Spleen (tissue), 7 donors: ENCODE results near the gene RAPH1.

Experiments
- POLR2A ChIP-seq, 3 donors: fragments of 450-650 bp; IDR thresholded peaks; one replicate each; pipeline ENCODE4 v1.5.1; 2017; ENCODE audit warnings: antibody characterized with exemption in 3 of 3, mild to moderate bottlenecking in 1 of 3
- POLR2AphosphoS5 ChIP-seq, 3 donors: sonication (generic); formaldehyde crosslinking; IDR thresholded peaks; one replicate each; pipeline ENCODE4 v1.5.1; 2017; ENCODE audit warnings: antibody characterized with exemption in 3 of 3
- TF ChIP-seq, protein P1 (sequence below), 11 experiments: fragments of 200-600 bp in 7 of 11; fragments of 450-650 bp in 4 of 11; sonication (generic) in 4 of 11; IDR thresholded peaks in 8 of 11; conservative IDR thresholded peaks in 3 of 11; 1 replicate in 7 of 11; 2 replicates in 4 of 11; pipeline versions ENCODE4 v1.4.0 to v1.8.0; 2016 to 2021; ENCODE audit warnings: antibody characterized with exemption in 11 of 11, inconsistent platforms in 4 of 11, mild to moderate bottlenecking in 1 of 11
- donor health status: DM: no; HTN: no; CAD: no; lungs with moderate emphysema.
- donor health status: DM: no; HTN: no; CAD: no.
- donor health status: DM: no; HTN: no; CAD: no.

DNA sequence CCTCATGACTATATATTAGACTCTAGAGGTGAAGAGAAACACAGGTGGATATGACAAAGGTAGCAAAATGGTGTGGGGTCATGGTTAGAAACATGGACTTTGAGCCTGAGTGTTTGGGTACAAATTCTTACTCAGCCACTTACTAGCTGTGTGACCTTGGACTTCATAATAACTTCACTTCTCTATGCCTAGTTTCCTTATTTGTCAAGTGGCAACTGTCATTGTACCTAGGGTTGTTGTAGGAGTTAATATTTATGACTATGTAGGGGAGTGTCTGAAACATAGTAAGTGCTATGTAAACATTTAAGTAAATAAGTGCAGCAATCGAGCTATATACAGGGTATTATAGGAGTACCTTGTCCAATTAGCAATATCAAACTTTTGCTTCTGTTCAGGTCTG, 49.7 kb upstream of the RAPH1 start:
- TF ChIP-seq POLR2A (IDR thresholded peaks at IDR 0.05) (no peak), POLR2AphosphoS5 (IDR thresholded peaks at IDR 0.05) (no peak)
- TF ChIP-seq, protein P1, sequence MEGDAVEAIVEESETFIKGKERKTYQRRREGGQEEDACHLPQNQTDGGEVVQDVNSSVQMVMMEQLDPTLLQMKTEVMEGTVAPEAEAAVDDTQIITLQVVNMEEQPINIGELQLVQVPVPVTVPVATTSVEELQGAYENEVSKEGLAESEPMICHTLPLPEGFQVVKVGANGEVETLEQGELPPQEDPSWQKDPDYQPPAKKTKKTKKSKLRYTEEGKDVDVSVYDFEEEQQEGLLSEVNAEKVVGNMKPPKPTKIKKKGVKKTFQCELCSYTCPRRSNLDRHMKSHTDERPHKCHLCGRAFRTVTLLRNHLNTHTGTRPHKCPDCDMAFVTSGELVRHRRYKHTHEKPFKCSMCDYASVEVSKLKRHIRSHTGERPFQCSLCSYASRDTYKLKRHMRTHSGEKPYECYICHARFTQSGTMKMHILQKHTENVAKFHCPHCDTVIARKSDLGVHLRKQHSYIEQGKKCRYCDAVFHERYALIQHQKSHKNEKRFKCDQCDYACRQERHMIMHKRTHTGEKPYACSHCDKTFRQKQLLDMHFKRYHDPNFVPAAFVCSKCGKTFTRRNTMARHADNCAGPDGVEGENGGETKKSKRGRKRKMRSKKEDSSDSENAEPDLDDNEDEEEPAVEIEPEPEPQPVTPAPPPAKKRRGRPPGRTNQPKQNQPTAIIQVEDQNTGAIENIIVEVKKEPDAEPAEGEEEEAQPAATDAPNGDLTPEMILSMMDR (IDR thresholded peaks at IDR 0.05 in 8 of 11, conservative IDR thresholded peaks at IDR 0.05 in 3 of 11): no peak
